ENCODE data around the gene OR52B2. TPM values are rescaled to one million over a fixed set of nuclear protein-coding genes. Genes with fewer than 3 reads are reported as not detected.

OR52B2 gene
- total RNA-seq, 2 donors from 2014 or later: not detected

GRCh38 chr11:6196396-6196795 lies 26.3 kb upstream of the OR52B2 start:
- DNase-seq (ENCODE audit: low spot score): no peak
- TF ChIP-seq CTCF (IDR thresholded peaks at IDR 0.05): no peak

GRCh38 chr11:6194065-6194581 lies 24.0 kb upstream of the OR52B2 start:
- Histone ChIP-seq H3K36me3 (no peaks in the 10 kb centered on the region), H3K4me1 (no peaks in the 10 kb centered on the region), H3K4me3 (no peak overlapping the region), H3K27me3 (no peaks in the 10 kb centered on the region), H3K27ac (no peak overlapping the region), H3K9me3 (no peaks in the 10 kb centered on the region)
- no peak for TF ChIP-seq CTCF (IDR thresholded peaks at IDR 0.05)
- no peak for DNase-seq (ENCODE audit: low spot score)

More at GRCh38 chr11:6196396-6196795, 26.3 kb upstream of the OR52B2 start:
- Histone ChIP-seq H3K4me1 (no peaks in the 10 kb centered on the region), H3K27ac (no peak overlapping the region), H3K4me3 (no peak overlapping the region), H3K36me3 (no peaks in the 10 kb centered on the region), H3K27me3 (no peaks in the 10 kb centered on the region), H3K9me3 (no peaks in the 10 kb centered on the region)

GRCh38 chr11:6191742-6192141 lies 21.6 kb upstream of the OR52B2 start:
- Histone ChIP-seq H3K9me3 (no peaks in the 10 kb centered on the region), H3K4me1 (no peaks in the 10 kb centered on the region), H3K27ac (no peak overlapping the region), H3K36me3 (no peaks in the 10 kb centered on the region), H3K27me3 (no peaks in the 10 kb centered on the region), H3K4me3 (no peak overlapping the region)
- no peak for DNase-seq (ENCODE audit: low spot score)
- no peak for TF ChIP-seq CTCF (IDR thresholded peaks at IDR 0.05)

GRCh38 chr11:6175440-6175839 lies 5.3 kb upstream of the OR52B2 start:
- Histone ChIP-seq H3K27ac (no peak overlapping the region), H3K9me3 (no peaks in the 10 kb centered on the region), H3K4me3 (no peak overlapping the region), H3K36me3 (no peaks in the 10 kb centered on the region), H3K4me1 (no peaks in the 10 kb centered on the region), H3K27me3 (no peaks in the 10 kb centered on the region)
- no peak for TF ChIP-seq CTCF (IDR thresholded peaks at IDR 0.05)
- no peak for DNase-seq (ENCODE audit: low spot score)

GRCh38 chr11:6156628-6157359 lies 13.3 kb downstream of the OR52B2 start:
- H3K9me3 ChIP-seq: no peaks in the 10 kb centered on the region

More at GRCh38 chr11:6156628-6157359, 13.3 kb downstream of the OR52B2 start:
- no peaks in the 10 kb centered on the region for H3K27me3 ChIP-seq
- no peak for DNase-seq (ENCODE audit: low spot score)
- H3K27ac ChIP-seq: no peak overlapping the region
- TF ChIP-seq CTCF (IDR thresholded peaks at IDR 0.05): no peak
- H3K4me3 ChIP-seq: no peak overlapping the region
- no peaks in the 10 kb centered on the region for H3K36me3 ChIP-seq
- H3K4me1 ChIP-seq: no peaks in the 10 kb centered on the region

Data from right atrium auricular region (tissue), 2 donors.